Osteoblast (primary cell): ENCODE measurements around the gene TTC39A. TPM values are rescaled to one million over a fixed set of nuclear protein-coding genes. Genes with fewer than 3 reads are reported as not detected.

ENCODE experiments used
- DNase-seq: peaks from one replicate; pipeline ENCODE4 v3.0.0; 2011; ENCODE audit warnings: low spot score, mixed read lengths; ENCODE audit not compliant: insufficient read length; ENCODE audit errors: missing footprints
- H2AFZ ChIP-seq: 2 replicates; pipeline ENCODE4 v1.6.0; 2011; ENCODE audit warnings: mild to moderate bottlenecking, low read length
- H3K27ac ChIP-seq: 2 replicates; pipeline ENCODE4 v1.5.1; 2011; ENCODE audit warnings: mild to moderate bottlenecking, low read depth, low read length, moderate library complexity
- H3K27me3 ChIP-seq: 2 replicates; pipeline ENCODE4 v1.6.0; 2012; ENCODE audit warnings: mild to moderate bottlenecking, control low read depth, inconsistent platforms, low read length, moderate library complexity; ENCODE audit not compliant: insufficient read depth
- H3K36me3 ChIP-seq: 2 replicates; pipeline ENCODE4 v1.5.1; 2011; ENCODE audit warnings: mild to moderate bottlenecking, low read length, control low read depth, moderate library complexity; ENCODE audit not compliant: insufficient read depth
- H3K4me1 ChIP-seq: 2 replicates; pipeline ENCODE4 v1.5.1; 2011; ENCODE audit warnings: mild to moderate bottlenecking, low read length, control low read depth, moderate library complexity; ENCODE audit not compliant: insufficient read depth
- H3K4me2 ChIP-seq: 2 replicates; pipeline ENCODE4 v1.6.0; 2011; ENCODE audit warnings: mild to moderate bottlenecking, low read length; ENCODE audit not compliant: insufficient read depth
- H3K4me3 ChIP-seq: fragments of 200-600 bp; sonication (generic); 3 replicates; pipeline ENCODE4 v1.5.1; 2012; ENCODE audit warnings: mild to moderate bottlenecking, low read length, inconsistent platforms; ENCODE audit not compliant: insufficient read depth
- H3K79me2 ChIP-seq: 2 replicates; pipeline ENCODE4 v1.6.0; 2012; ENCODE audit warnings: mild to moderate bottlenecking, low read length, control low read depth, inconsistent platforms; ENCODE audit not compliant: insufficient read depth
- H3K9me3 ChIP-seq: 2 replicates; pipeline ENCODE4 v1.5.1; 2011; ENCODE audit warnings: low read depth, low read length, control low read depth
- H4K20me1 ChIP-seq: 2 replicates; pipeline ENCODE4 v1.6.0; 2012; ENCODE audit warnings: mild to moderate bottlenecking, low read length, control low read depth; ENCODE audit not compliant: insufficient read depth
- total RNA-seq: library from RNA; depleted of rRNA; stranded (reverse); fragments of >200 nt; gene quantifications from 2 replicates; pipeline ENCODE4 v1.2.3, GENCODE V29; 2012
- TF ChIP-seq, protein P1 (sequence below): IDR thresholded peaks from 2 replicates; pipeline ENCODE4 v1.5.1; 2011; ENCODE audit warnings: mild to moderate bottlenecking, low read depth, low read length, moderate library complexity; ENCODE audit errors: extremely low read depth

The TTC39A gene
- total RNA-seq, 1 donor: 0.72 TPM

DNA sequence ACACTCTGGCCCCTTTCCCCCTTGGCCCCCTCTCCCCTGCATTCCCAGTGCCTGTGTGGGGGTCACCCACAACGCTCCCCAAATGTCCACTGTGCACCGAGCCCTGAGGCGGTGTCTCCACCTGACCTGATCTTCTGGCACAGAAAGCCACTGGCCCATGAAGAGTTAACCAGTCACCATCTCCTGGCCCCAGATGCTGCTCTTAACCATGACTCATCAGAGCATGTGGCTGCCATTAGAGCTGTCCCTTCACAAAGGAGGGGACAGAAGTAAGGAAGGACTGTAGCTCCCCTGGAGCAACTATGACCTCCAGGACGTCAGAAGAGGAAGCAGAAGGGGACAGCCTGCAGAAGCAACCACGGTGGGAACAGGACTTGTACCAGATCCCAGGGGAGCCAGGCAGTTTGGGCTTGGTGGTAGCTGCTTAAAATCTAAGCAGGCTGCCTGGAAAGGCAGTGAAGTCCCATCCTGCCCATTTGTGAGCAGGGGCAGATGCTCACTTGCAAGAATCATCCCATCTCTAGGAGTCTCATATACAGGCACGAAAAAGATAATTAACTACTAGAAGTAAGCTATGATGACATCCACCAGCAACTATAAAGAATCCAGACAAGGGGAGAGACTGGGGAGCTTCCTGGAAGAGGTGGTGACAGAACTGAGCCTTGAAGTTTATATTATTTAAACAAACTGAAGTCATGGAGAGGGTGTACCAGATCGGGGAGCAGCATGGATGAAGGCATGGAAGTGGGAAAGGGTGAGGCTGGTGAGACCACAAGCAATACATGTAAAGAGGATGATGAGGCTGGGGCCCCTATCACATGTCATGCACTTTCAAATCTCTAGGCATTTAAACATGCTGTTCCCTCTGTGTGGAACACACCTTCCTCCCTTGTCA lies 1.1 kb upstream of the TTC39A start:
- TF ChIP-seq, protein P1, sequence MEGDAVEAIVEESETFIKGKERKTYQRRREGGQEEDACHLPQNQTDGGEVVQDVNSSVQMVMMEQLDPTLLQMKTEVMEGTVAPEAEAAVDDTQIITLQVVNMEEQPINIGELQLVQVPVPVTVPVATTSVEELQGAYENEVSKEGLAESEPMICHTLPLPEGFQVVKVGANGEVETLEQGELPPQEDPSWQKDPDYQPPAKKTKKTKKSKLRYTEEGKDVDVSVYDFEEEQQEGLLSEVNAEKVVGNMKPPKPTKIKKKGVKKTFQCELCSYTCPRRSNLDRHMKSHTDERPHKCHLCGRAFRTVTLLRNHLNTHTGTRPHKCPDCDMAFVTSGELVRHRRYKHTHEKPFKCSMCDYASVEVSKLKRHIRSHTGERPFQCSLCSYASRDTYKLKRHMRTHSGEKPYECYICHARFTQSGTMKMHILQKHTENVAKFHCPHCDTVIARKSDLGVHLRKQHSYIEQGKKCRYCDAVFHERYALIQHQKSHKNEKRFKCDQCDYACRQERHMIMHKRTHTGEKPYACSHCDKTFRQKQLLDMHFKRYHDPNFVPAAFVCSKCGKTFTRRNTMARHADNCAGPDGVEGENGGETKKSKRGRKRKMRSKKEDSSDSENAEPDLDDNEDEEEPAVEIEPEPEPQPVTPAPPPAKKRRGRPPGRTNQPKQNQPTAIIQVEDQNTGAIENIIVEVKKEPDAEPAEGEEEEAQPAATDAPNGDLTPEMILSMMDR: no peak
- peak overlapping the region; percentile 89 for H3K4me2 ChIP-seq
- H3K27ac ChIP-seq: no peak overlapping the region
- H3K36me3 ChIP-seq: no peaks in the 10 kb centered on the region
- peaks cover 17% of the 10 kb centered on the region for H3K4me1 ChIP-seq
- peak overlapping the region; percentile 36 for H2AFZ ChIP-seq
- no peaks in the 10 kb centered on the region for H3K79me2 ChIP-seq
- peak; percentile 92 for DNase-seq
- no peaks in the 10 kb centered on the region for H3K9me3 ChIP-seq
- no peaks in the 10 kb centered on the region for H4K20me1 ChIP-seq
- no peaks in the 10 kb centered on the region for H3K27me3 ChIP-seq
- peak overlapping the region; percentile 69 for H3K4me3 ChIP-seq

DNA sequence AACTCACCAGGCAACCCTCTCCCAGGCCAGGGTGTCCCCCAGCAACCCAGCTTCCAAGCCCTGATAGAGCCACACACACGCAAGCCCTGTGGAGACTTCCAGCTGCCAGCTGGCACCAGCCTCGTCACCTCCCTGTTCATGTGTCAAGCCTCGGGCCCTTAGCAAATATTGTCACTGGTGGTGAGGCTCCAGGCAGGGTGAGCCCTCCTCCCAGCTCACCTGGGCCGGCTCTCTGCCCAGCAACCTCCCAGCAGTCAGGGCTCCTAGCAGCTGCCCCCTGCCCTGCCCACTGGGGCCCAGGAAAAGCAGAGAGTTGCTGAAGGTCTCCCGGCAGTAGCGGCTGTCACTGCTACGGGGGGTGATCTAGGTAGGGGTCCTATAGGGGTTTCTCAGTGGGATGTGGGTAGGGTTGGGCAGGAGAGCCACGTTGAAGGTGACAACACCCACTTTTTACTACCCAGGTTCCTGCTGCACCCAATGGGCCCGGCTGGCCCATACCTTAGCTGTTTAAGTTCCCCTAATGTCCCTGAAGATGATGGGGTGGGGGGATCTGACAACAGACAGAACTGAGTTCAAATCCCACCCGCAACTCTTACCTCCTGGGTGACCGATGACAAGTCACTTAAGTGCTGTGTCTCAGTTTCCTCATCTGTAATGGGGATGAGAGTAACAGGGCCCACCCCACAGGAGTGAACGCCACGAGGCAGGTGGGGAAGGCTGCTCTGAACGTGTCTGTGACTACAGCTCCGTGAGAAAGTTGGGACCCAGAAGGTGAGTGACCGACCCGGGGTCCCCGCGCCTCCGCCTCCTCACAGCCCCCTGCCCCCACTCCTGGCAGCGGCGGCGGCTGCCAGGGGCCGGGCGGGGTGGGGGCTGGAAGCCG lies 678 bp downstream of the TTC39A start:
- DNase-seq: no peak
- Histone ChIP-seq H3K79me2 (no peaks in the 10 kb centered on the region), H3K4me1 (peaks cover 17% of the 10 kb centered on the region), H3K36me3 (no peaks in the 10 kb centered on the region), H3K4me2 (peak overlapping the region; percentile 57), H2AFZ (no peak overlapping the region), H4K20me1 (no peaks in the 10 kb centered on the region), H3K4me3 (no peak overlapping the region), H3K9me3 (no peaks in the 10 kb centered on the region), H3K27ac (no peak overlapping the region), H3K27me3 (no peaks in the 10 kb centered on the region)
- TF ChIP-seq, protein P1: no peak

DNA sequence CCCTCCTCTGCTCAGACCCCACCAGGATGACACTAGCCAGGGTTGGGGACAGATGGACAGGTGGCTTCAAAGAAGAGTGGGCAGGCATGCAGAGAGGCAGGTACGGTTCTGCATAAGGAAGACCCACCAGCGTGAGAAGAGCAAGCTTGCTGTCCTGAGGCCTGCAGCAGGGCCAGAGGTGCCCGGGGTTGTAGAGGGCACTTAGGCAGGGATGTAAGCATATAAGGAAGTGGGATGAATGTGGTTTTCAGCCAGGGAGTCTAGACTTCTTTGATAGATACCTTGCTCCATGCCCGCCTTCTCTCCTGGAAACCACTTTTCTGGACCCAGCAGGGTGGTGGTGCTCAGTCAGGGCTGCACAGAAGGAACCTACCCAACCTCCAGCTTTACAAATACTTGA lies 1.4 kb downstream of the TTC39A start:
- DNase-seq: peak; percentile 85
- Histone ChIP-seq H3K36me3 (no peaks in the 10 kb centered on the region), H3K27me3 (no peaks in the 10 kb centered on the region), H3K4me2 (no peak overlapping the region), H3K4me3 (no peak overlapping the region), H3K79me2 (no peaks in the 10 kb centered on the region), H3K4me1 (peaks cover 17% of the 10 kb centered on the region), H4K20me1 (no peaks in the 10 kb centered on the region), H3K9me3 (no peaks in the 10 kb centered on the region), H2AFZ (no peak overlapping the region), H3K27ac (no peak overlapping the region)
- TF ChIP-seq, protein P1: no peak

DNA sequence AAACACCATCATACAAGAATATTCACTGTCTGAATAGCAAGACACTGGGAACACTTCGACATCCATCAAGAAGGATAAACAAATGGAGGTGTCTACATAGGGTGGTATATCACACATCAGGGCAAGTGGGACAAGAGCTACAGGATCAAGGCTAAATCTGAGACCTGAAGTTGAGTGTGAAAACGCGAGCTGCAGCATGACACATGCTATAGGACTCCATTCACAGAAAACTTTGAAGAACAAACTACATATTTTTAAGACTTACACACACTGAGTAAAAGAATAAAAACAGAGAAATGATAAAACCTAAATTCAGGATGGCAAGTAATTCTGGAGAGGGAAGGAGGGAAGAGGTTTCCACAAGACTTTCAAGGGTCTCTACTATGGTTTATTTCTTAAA lies 2.1 kb downstream of the TTC39A start:
- TF ChIP-seq, protein P1: no peak
- H3K4me3 ChIP-seq: no peak overlapping the region
- H3K4me1 ChIP-seq: peaks cover 17% of the 10 kb centered on the region
- peak; percentile 87 for DNase-seq
- no peak overlapping the region for H3K4me2 ChIP-seq
- H3K79me2 ChIP-seq: no peaks in the 10 kb centered on the region
- H3K27ac ChIP-seq: no peak overlapping the region
- no peaks in the 10 kb centered on the region for H3K9me3 ChIP-seq
- H3K27me3 ChIP-seq: no peaks in the 10 kb centered on the region
- no peaks in the 10 kb centered on the region for H3K36me3 ChIP-seq
- no peaks in the 10 kb centered on the region for H4K20me1 ChIP-seq
- H2AFZ ChIP-seq: no peak overlapping the region
